GM11168 (cell line): ENCODE data around the gene CHN1.

Experiments used
- in situ Hi-C: fragments of 300-500 bp; cut with MboI; formaldehyde crosslinking; loops from one replicate; pipeline ENCODE4 v1.12.0; 2022; ENCODE audit warnings: low sequenced_read_pairs; ENCODE audit not compliant: unreplicated experiment

CHN1 gene

GRCh38 chr2:174977364-174977763 lies 27.8 kb downstream of the CHN1 start:
- in situ Hi-C loops, result no loop called here

DNA sequence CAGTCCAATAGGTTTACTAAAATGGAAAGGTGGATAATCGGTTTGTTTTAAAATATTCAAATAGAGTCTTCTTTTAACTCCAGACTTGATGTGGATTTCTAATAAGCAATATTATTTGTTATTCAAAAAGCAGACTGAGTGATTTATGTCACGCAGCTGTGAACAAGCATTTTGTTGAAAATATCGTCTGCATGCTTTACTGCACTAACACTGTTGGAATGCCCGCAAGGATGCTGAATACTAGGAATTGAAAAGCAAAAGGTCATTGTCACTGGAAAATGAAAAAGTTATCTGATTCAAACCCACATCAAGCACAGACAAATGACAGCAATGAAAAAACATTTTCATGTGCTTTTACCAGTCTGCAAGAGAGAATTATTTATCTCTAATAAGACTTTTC lies 31.1 kb downstream of the CHN1 start:
- in situ Hi-C loops, result no loop called here

DNA sequence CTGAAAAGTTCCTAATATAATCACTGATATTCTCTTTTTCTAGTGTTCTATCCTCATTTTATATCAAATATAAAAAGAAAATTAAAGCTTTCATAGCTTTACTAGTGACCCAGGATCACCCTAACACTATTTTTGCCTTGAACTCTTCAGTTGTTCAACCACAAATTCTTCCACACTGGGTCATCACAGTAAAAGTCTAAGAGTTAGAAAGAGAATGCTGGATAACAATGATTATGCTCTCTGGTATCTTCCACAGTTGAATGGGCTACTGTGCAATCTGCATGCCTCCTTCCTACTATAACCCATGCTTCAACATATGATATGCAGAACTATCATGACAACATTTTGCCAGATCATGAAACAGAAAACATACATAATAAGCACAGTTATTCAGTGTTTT lies 32.3 kb downstream of the CHN1 start:
- in situ Hi-C loops, result no loop called here

- in situ Hi-C loops, result no loop called here
These were observed 33.1 kb downstream of the CHN1 start for GRCh38 chr2:174971868-174972781.

DNA sequence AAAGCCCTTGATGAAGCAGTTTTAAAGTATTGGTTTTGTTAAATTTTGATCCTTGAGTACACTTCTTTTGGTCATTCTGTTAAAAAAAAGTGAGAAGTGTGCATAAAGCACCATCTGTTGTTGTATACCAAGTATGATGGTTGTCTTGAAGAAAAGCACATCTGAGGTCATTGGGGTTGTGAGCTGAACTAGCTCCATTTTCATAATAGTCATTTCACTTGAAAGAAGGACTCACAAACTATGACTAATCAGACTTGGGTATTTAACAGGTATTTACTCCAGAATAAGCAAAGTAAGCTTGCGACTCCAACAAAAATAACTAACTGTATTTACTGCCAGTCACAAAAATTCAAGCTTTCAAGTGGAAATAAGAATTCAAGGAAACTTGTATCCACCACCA lies 35.1 kb downstream of the CHN1 start:
- in situ Hi-C loops, result no loop called here

GRCh38 chr2:174969091-174969734 lies 36.0 kb downstream of the CHN1 start:
- in situ Hi-C loops, result no loop called here

DNA sequence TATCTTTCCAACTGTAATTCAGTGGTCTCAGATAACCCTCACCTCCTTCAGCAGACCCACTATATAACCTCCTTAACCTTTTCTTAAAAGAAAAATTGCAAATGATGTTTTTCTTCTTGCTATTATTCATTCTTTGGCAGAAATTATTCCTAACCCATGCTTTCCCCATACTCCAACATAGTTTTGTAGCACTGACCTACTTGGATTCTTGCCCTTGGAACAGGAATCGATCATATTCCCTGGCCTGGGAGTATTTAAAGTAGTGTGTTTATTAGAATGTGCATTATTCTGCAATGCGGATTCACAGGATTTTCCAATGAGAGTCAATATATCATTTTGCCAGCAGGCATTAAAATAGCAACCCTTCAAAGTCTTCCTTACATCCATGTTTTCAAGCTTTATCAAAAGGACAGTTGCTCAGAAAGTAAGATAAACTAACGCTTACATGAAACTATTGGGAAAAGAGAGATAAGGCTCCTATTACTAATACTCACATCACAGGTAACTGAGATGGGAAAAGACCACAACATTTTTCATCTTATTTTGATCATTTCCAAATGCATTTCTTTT lies 37.4 kb downstream of the CHN1 start:
- in situ Hi-C loops, result no loop called here

- in situ Hi-C loops, result no loop called here
These were observed 38.1 kb downstream of the CHN1 start for GRCh38 chr2:174967086-174967485.

DNA sequence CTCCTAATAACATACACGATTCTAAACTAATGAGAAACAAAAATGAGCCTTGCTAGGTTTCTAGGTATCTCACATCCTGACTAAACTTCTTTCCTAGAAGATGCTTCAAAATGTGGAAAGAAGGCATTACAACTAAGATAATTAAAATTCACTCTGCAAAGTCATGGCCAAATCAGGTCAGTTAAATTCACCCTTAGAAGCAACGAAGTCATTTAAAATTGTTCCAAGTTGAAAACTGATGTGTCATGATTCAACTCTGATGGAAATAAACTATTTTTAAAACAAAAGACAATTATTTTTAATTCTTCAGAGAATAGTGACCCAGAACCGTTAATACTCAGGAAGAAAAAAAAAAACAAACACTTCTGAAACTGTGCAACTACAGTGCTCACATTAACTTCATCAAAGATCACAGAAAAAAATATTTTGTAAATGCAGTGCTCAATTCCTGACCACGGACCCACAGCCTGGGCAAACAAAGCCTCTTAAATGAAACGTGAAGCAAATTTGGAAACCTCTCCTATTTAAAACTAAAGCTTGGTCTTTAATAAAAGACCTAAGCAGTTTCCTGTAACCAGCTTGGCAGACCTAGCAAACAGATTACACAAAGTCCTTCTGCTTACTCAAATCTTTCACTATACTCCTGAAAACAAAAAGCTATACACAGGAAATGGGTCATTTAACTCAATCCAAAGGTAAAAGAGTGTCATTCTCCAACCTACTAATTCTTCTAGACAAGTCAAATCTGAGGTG lies 39.0 kb downstream of the CHN1 start:
- in situ Hi-C loops, result no loop called here

DNA sequence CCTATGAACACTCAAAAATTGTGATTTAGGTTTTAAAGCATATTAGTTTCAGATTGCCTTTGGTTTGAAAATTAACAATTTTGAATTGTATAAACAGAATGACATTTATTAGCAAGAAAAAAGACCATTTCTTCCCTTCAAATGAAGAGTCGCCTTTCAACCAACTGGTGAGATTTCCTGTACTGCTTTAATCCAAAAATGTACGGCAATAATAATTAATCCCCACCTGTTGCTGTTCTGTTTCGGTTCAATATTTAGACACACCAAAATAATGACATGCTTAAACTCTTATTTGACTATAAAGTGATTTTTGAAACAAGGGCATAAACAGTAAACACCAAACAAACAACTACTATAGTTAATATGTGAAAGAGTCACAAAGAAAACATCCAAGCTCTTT lies 39.6 kb downstream of the CHN1 start:
- in situ Hi-C loops, result no loop called here

DNA sequence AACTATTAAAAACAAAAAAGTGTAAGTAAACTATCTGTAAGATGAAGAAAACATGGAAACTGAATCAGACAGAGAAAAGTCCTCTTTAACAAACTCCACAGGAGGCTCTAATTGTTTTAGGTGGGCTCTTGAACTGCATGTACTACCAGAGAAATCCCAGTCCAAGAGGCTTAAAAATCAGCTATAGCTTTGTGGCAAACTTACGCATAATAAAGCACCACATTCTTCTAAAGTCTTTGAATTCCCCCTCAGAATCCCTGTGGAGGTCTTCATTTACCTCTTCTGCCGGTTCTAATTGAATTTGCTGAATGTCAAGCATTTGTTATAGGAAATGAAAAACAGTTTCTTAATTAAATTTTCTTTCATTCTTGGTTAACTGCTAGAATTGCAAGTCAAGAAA lies 40.8 kb downstream of the CHN1 start:
- in situ Hi-C loops, result no loop called here

DNA sequence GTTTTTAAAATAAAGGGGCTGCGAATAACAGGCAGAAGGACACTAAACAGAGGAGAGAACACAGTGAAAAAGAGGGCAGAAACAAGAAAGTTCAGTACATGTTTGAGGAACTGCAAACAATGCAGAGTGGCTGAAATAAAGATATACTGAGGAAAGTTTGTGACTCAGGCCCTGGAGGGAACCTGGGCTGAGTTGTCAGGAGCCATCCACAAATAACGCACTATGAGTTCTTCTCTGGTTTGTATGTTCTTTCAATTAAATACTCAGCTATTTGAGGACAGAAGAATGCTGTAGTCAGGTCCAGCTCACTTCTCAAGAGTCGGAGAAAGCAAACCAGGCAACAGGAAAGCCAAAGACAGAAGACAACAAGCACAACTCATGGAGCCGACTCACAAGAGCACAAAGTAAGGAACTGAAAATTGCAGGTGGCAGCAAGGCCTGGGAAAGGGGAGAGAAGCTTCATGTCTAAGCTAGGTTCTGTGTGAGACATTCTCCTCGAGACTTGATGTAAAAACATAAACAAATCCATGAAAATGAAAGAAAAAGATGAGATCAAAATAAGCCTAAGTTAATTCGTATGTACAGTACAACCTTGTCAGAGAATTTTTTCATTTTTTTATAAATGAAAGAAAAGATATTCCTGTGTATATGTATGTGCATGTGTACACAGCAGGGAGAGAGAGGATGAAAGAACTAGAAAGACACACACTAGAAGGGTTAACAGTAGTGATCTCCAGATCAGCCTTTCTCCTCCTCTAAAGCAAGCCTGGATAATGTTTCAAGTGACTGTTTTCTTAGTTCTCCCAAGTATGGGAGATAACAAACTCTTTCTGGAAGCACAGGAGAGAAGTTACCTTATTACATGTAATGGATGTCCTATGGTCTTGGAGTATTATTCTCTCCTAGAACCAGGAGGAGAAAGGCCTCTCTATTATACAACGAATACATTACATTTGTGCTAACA lies 41.5 kb downstream of the CHN1 start:
- in situ Hi-C loops, result no loop called here

DNA sequence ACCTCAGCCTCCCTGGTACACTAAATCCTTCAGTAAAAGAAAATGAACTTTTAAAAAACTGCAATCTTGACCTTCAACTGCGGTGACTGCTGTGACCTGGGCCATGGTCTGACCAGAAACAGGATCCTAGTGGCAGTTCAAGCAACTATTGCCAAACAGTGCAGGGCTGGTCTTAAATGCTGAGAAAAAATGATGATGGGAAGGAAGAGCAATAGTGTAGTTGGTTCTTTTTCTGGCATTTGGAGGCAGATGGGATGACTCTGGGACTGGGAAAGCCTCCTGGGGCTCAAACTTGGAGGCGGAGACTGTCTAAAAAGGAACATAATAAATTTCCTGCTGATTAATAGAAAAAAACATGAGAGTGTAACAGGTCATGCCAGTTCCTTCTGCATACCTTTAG lies 45.4 kb downstream of the CHN1 start:
- in situ Hi-C loops, result no loop called here

GRCh38 chr2:174957050-174957449 lies 48.1 kb downstream of the CHN1 start:
- in situ Hi-C loops, result no loop called here

- in situ Hi-C loops, result no loop called here
These were observed 52.6 kb downstream of the CHN1 start for GRCh38 chr2:174952607-174953006.

- in situ Hi-C loops, result no loop called here
These were observed 53.4 kb downstream of the CHN1 start for GRCh38 chr2:174951745-174952144.

- in situ Hi-C loops, result no loop called here
These were observed 55.0 kb downstream of the CHN1 start for GRCh38 chr2:174949988-174950687.

DNA sequence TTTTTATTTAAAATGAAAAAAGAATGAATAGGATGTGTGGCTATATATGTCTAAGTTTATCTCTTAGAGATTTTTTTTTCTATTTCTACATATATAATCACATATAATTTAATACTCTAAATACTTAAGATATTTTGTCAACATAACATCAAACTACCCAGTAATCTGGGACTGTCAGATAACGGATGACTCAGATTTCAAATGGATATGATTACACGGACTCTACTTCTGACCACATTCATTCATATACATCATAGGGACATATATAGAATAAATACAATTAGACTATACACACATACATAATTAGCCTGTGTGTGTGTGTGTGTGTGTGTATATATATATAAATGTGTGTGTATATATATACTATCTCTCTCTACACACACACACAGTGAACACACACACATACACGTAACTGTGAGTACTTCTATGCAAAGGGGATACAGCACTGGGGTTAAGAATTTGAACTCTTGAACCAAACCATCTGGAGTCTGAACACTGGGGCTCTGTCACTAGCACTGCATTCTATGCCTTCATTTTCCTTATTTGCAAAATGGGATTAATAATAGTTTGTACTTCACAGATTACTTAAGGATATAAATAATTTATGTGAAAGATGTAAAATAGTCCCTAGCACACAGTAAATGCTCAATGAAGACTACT lies 59.5 kb downstream of the CHN1 start:
- in situ Hi-C loops, result no loop called here

DNA sequence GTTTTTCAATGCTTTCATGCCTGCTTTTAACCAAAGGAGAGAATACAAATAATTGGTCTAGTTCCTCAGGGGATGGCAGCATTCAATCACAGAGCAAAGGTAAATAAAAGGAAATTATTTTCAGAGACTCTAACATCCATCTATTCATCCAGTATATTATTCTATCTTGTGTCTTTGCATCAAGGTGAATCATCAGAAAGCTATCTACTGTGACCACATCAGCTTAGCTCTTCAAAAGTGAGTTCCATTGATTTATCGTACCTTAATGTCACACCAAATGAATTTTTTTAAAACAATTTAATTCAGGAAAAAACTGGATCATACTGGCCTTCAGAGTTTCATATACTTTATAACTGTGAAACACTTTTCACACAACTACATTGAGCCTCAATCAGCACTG lies 66.1 kb downstream of the CHN1 start:
- in situ Hi-C loops, result no loop called here
